ENCODE data around the gene KIF6.

DNA sequence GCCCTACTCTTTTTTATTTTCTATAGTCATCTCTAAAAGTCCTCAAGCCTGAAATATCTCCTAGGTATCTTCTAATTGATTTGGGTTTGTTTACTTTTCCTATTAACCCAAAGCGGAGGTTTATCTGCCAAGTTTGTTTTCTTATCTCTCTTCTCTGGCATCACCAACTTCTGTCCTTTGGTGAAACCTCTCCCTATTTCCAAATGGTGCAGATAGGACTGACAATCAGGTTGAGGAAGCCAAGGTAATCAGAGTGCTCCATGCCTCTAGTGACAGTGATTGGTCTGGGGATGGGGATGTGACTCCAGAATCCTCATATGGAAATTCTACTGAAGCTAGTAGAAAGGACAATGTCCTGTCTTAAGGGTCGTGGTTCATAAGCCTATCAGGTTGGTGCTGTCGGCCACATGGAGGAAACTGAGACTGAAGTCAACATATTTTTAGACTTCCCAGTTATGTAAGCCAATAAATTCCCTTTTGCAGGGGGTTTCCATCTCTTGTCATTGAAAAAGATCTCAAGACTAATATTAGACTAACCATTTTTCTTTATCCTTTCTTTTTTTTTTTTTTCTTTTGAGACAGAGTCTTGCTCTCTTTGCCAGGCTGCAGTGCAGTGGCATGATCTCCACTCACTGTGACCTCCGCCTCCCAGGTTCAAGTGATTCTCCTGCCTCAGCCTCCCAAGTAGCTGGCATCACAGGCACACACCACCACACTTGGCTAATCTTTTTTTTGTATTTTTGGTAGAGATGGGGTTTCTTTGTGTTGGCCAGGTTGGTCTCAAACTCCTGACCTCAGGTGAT lies 28.0 kb downstream of the KIF6 start:
- TF ChIP-seq POLR2A (IDR thresholded peaks at IDR 0.05; ENCODE audit: low read depth), result no peak
- TF ChIP-seq POLR2AphosphoS5 (IDR thresholded peaks at IDR 0.05), result no peak

Measured in esophagus muscularis mucosa (tissue), 2 donors.